Trophoblast cell (in vitro differentiated cells and primary cell): Measurements from ENCODE around the gene AMPH.

ENCODE experiments used
- DNase-seq, 2 donors: peaks; one replicate each; pipeline ENCODE4 v3.0.0-alpha.2; 2016
- H2AFZ ChIP-seq: 2 replicates; pipeline ENCODE4 v1.6.1; 2013; ENCODE audit warnings: low read length, moderate library complexity, mild to moderate bottlenecking; ENCODE audit not compliant: insufficient read depth, poor library complexity
- H2AK5ac ChIP-seq: 2 replicates; pipeline ENCODE4 v1.6.1; 2013; ENCODE audit warnings: mild to moderate bottlenecking, low read length
- H2BK120ac ChIP-seq: 2 replicates; pipeline ENCODE4 v1.6.1; 2013; ENCODE audit warnings: low read length, mild to moderate bottlenecking, moderate library complexity; ENCODE audit not compliant: insufficient read depth, poor library complexity
- H2BK12ac ChIP-seq: 2 replicates; pipeline ENCODE4 v1.6.1; 2013; ENCODE audit warnings: mild to moderate bottlenecking, low read length, moderate library complexity
- H2BK5ac ChIP-seq: 2 replicates; pipeline ENCODE4 v1.6.1; 2013; ENCODE audit warnings: low read length, low read depth, moderate library complexity, mild to moderate bottlenecking; ENCODE audit not compliant: poor library complexity
- H3K14ac ChIP-seq: 2 replicates; pipeline ENCODE4 v1.6.1; 2013; ENCODE audit warnings: mild to moderate bottlenecking, low read length
- H3K18ac ChIP-seq: 2 replicates; pipeline ENCODE4 v1.6.1; 2013; ENCODE audit warnings: mild to moderate bottlenecking, low read length
- H3K23ac ChIP-seq: 2 replicates; pipeline ENCODE4 v1.6.1; 2013; ENCODE audit warnings: low read length
- H3K27ac ChIP-seq: 2 replicates; pipeline ENCODE4 v1.5.1; 2013; ENCODE audit warnings: low read depth, mild to moderate bottlenecking, inconsistent platforms, low read length, moderate library complexity
- H3K27me3 ChIP-seq: 2 replicates; pipeline ENCODE4 v1.6.1; 2013; ENCODE audit warnings: inconsistent platforms, mild to moderate bottlenecking, low read length, moderate library complexity; ENCODE audit not compliant: insufficient read depth
- H3K36me3 ChIP-seq, 2 experiments: 1 replicate in 1 of 2; 2 replicates in 1 of 2; pipeline ENCODE4 v1.6.1; 2013; ENCODE audit warnings: low read length in 2 of 2, mild to moderate bottlenecking in 2 of 2, moderate library complexity in 1 of 2; ENCODE audit not compliant: insufficient read depth in 2 of 2, control insufficient read depth in 1 of 2
- H3K4ac ChIP-seq: 2 replicates; pipeline ENCODE4 v1.6.1; 2013; ENCODE audit warnings: low read depth, mild to moderate bottlenecking, low read length, moderate library complexity
- H3K4me1 ChIP-seq, 2 experiments: 1 replicate in 1 of 2; 2 replicates in 1 of 2; pipeline ENCODE4 v1.6.1; 2013; ENCODE audit warnings: low read length in 2 of 2, mild to moderate bottlenecking in 2 of 2, moderate library complexity in 1 of 2; ENCODE audit not compliant: insufficient read depth in 2 of 2, control insufficient read depth in 1 of 2
- H3K4me2 ChIP-seq: 2 replicates; pipeline ENCODE4 v1.6.1; 2013; ENCODE audit warnings: inconsistent platforms, mild to moderate bottlenecking, low read length, moderate library complexity
- H3K4me3 ChIP-seq: 2 replicates; pipeline ENCODE4 v1.5.1; 2013; ENCODE audit warnings: mild to moderate bottlenecking, low read depth, low read length, inconsistent platforms
- H3K79me1 ChIP-seq: one replicate; pipeline ENCODE4 v1.6.1; 2013; ENCODE audit warnings: low read length
- H3K79me2 ChIP-seq: 2 replicates; pipeline ENCODE4 v1.6.1; 2013; ENCODE audit warnings: low read length, mild to moderate bottlenecking; ENCODE audit not compliant: control insufficient read depth, insufficient read depth, poor library complexity
- H3K9ac ChIP-seq: 2 replicates; pipeline ENCODE4 v1.6.1; 2013; ENCODE audit warnings: mild to moderate bottlenecking, low read length
- H3K9me3 ChIP-seq: 2 replicates; pipeline ENCODE4 v1.6.1; 2013; ENCODE audit warnings: low read depth, mild to moderate bottlenecking, control low read depth, inconsistent platforms, low read length; ENCODE audit not compliant: insufficient read depth
- H4K12ac ChIP-seq: 2 replicates; pipeline ENCODE4 v1.6.1; 2013; ENCODE audit warnings: low read depth, mild to moderate bottlenecking, low read length, moderate library complexity
- H4K8ac ChIP-seq: 2 replicates; pipeline ENCODE4 v1.6.1; 2013; ENCODE audit warnings: low read depth, mild to moderate bottlenecking, low read length, moderate library complexity
- H4K91ac ChIP-seq: one replicate; pipeline ENCODE4 v1.6.1; 2013; ENCODE audit warnings: low read depth, mild to moderate bottlenecking, low read length, moderate library complexity
- WGBS: extraction: QIAGEN DNeasy Blood & Tissue Kit; methylation state at CpG from one replicate; pipeline ENCODE4 v1.1.7; 2013; ENCODE audit warnings: missing lambda C conversion rate; ENCODE audit not compliant: insufficient read length, insufficient coverage; ENCODE audit errors: extremely low coverage; 5-methylcytosine and 5-hydroxymethylcytosine counted together

AMPH gene

GRCh38 chr7:38492010-38492409 lies 139.2 kb downstream of the AMPH start:
- H3K14ac ChIP-seq, result no peak overlapping the region
- H3K4me3 ChIP-seq, result no peak overlapping the region
- no peak overlapping the region for H2BK5ac ChIP-seq
- no peak overlapping the region for H3K4ac ChIP-seq
- no peaks in the 10 kb centered on the region for H3K36me3 ChIP-seq
- H3K27me3 ChIP-seq, result no peaks in the 10 kb centered on the region
- peak overlapping the region; percentile 50 for H2AFZ ChIP-seq
- no peak overlapping the region for H2BK12ac ChIP-seq
- H3K79me2 ChIP-seq, result no peaks in the 10 kb centered on the region
- no peak overlapping the region for H4K91ac ChIP-seq
- H3K9ac ChIP-seq, result no peak overlapping the region
- H3K27ac ChIP-seq, result no peak overlapping the region
- H3K4me1 ChIP-seq, result no peaks in the 10 kb centered on the region
- no peak overlapping the region for H4K12ac ChIP-seq
- H2AK5ac ChIP-seq, result no peak overlapping the region
- peak overlapping the region; percentile 9 for H4K8ac ChIP-seq
- WGBS, result no CpG with 5 or more reads among the region's 2 CpGs
- DNase-seq, result no peak
- H3K9me3 ChIP-seq, result no peaks in the 10 kb centered on the region
- no peak overlapping the region for H3K4me2 ChIP-seq
- H3K79me1 ChIP-seq, result no peaks in the 10 kb centered on the region
- H2BK120ac ChIP-seq, result no peak overlapping the region
- H3K23ac ChIP-seq, result no peak overlapping the region
- H3K18ac ChIP-seq, result no peak overlapping the region

DNA sequence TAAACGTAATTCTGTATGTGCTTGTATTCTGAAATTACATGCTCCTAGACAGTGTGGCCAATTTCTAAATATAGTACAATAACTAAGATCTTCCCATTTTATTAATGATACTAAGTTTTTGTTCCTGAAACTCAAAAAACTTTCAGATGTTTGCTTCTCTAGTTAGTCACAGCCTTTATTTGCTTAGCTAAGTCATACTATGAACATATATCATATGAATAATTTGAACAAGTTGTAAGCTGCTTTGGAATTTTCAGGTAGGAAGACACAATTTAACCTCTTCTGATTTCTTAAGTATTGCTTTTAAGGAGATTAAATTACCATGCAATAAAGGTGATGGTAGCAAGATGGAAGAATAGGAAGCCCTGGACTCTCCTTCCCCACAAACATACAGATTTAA lies 148.7 kb downstream of the AMPH start:
- Histone ChIP-seq H3K27me3 (no peaks in the 10 kb centered on the region), H4K91ac (no peak overlapping the region), H2BK5ac (no peak overlapping the region), H3K4me3 (no peak overlapping the region), H3K9me3 (no peaks in the 10 kb centered on the region), H3K27ac (no peak overlapping the region), H3K79me2 (no peaks in the 10 kb centered on the region), H3K23ac (no peak overlapping the region), H3K4ac (no peak overlapping the region), H3K18ac (no peak overlapping the region), H2BK12ac (no peak overlapping the region), H3K9ac (no peak overlapping the region), H3K14ac (no peak overlapping the region), H2AFZ (no peak overlapping the region), H2BK120ac (no peak overlapping the region), H3K4me2 (no peak overlapping the region), H4K8ac (no peak overlapping the region), H2AK5ac (no peak overlapping the region), H3K79me1 (no peaks in the 10 kb centered on the region), H3K36me3 (no peaks in the 10 kb centered on the region), H3K4me1 (no peaks in the 10 kb centered on the region), H4K12ac (no peak overlapping the region)
- DNase-seq, result no peak
- WGBS, result no CpG with 5 or more reads among the region's 1 CpG

GRCh38 chr7:38481401-38481800 lies 149.8 kb downstream of the AMPH start:
- Histone ChIP-seq H3K9ac (no peak overlapping the region), H3K14ac (no peak overlapping the region), H3K4me1 (no peaks in the 10 kb centered on the region), H3K36me3 (no peaks in the 10 kb centered on the region), H4K91ac (no peak overlapping the region), H2AFZ (no peak overlapping the region), H3K27me3 (no peaks in the 10 kb centered on the region), H3K4me3 (no peak overlapping the region), H2BK5ac (no peak overlapping the region), H3K27ac (no peak overlapping the region), H4K8ac (no peak overlapping the region), H3K4ac (no peak overlapping the region), H3K23ac (no peak overlapping the region), H3K4me2 (no peak overlapping the region), H2BK120ac (no peak overlapping the region), H3K18ac (no peak overlapping the region), H2AK5ac (no peak overlapping the region), H2BK12ac (no peak overlapping the region), H4K12ac (no peak overlapping the region), H3K79me1 (no peaks in the 10 kb centered on the region), H3K79me2 (no peaks in the 10 kb centered on the region), H3K9me3 (no peaks in the 10 kb centered on the region)
- no CpG with 5 or more reads among the region's 2 CpGs for WGBS
- DNase-seq, result no peak

DNA sequence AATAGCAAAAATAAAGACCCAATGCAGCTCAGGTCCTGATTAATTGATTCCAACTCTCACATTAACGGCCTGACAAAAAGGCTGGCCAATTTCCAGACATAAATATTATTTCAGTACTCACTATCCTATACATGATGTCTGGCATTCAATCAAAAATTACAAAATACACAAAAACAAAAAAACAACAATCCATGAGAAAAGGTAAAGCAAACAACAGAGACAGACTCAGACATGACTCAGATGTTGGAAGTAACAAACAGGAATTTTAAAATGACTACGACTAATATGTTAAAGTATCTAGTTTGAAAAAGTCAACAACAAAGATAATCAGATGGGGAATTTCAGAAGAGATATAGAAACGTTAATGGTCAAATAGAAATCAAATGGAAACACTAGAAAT lies 152.8 kb downstream of the AMPH start:
- Histone ChIP-seq H4K12ac (no peak overlapping the region), H3K4me3 (no peak overlapping the region), H2BK12ac (no peak overlapping the region), H3K9me3 (no peaks in the 10 kb centered on the region), H3K4me1 (no peaks in the 10 kb centered on the region), H4K8ac (no peak overlapping the region), H3K18ac (no peak overlapping the region), H2BK5ac (no peak overlapping the region), H3K9ac (no peak overlapping the region), H3K14ac (no peak overlapping the region), H2AK5ac (no peak overlapping the region), H3K23ac (no peak overlapping the region), H4K91ac (no peak overlapping the region), H2BK120ac (no peak overlapping the region), H3K27ac (no peak overlapping the region), H3K27me3 (no peaks in the 10 kb centered on the region), H3K36me3 (no peaks in the 10 kb centered on the region), H2AFZ (no peak overlapping the region), H3K79me1 (no peaks in the 10 kb centered on the region), H3K4ac (no peak overlapping the region), H3K79me2 (no peaks in the 10 kb centered on the region), H3K4me2 (no peak overlapping the region)
- WGBS, result no CpG with 5 or more reads among the region's 3 CpGs
- no peak for DNase-seq
